ENCODE measurements around the gene NPY1R. TPM values are rescaled to one million over a fixed set of nuclear protein-coding genes. Genes with fewer than 3 reads are reported as not detected.

NPY1R gene
- total and polyA plus RNA-seq, 4 donors = 2.4 to 12.8 (median 6.2) TPM

DNA sequence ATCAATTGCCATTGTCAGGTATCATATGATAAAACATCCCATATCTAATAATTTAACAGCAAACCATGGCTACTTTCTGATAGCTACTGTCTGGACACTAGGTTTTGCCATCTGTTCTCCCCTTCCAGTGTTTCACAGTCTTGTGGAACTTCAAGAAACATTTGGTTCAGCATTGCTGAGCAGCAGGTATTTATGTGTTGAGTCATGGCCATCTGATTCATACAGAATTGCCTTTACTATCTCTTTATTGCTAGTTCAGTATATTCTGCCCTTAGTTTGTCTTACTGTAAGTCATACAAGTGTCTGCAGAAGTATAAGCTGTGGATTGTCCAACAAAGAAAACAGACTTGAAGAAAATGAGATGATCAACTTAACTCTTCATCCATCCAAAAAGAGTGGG lies 18.3 kb upstream of the NPY1R start:
- Histone ChIP-seq H3K9ac (ENCODE audit: low read depth in 1 of 2, low read length in 2 of 2) (no peak overlapping the region), H3K9me3 (ENCODE audit: control insufficient read depth in 4 of 4, low read length in 3 of 4) (no peaks in the 10 kb centered on the region), H3K27me3 (ENCODE audit: control insufficient read depth in 4 of 4, insufficient read depth in 4 of 4, low read length in 3 of 4) (peaks cover 0 to 4% (median 0%) of the 10 kb centered on the region in 4 donors), H3K36me3 (ENCODE audit: control insufficient read depth in 4 of 4, insufficient read depth in 3 of 4, low read depth in 1 of 4, low read length in 3 of 4) (no peaks in the 10 kb centered on the region), H3K4me1 (ENCODE audit: control insufficient read depth in 4 of 4, insufficient read depth in 4 of 4, low read length in 3 of 4) (no peaks in the 10 kb centered on the region), H3K27ac (ENCODE audit: low read depth in 1 of 2, low read length in 2 of 2) (no peak overlapping the region), H3K4me3 (ENCODE audit: low read depth in 1 of 3, low read length in 3 of 3) (no peak overlapping the region)
- no peak for TF ChIP-seq GABPA (IDR thresholded peaks at IDR 0.05 in 1 of 2, conservative IDR thresholded peaks at IDR 0.05 in 1 of 2)
- DNase-seq (ENCODE audit: low spot score) = no peak

- Histone ChIP-seq H3K4me3 (ENCODE audit: low read depth in 1 of 3, low read length in 3 of 3) (peak overlapping the region in 2 of 3 donors; percentile 31 to 48), H3K9me3 (ENCODE audit: control insufficient read depth in 4 of 4, low read length in 3 of 4) (no peaks in the 10 kb centered on the region), H3K36me3 (ENCODE audit: control insufficient read depth in 4 of 4, insufficient read depth in 3 of 4, low read depth in 1 of 4, low read length in 3 of 4) (no peaks in the 10 kb centered on the region), H3K27ac (ENCODE audit: low read depth in 1 of 2, low read length in 2 of 2) (peak overlapping the region; percentile 1 to 54), H3K27me3 (ENCODE audit: control insufficient read depth in 4 of 4, insufficient read depth in 4 of 4, low read length in 3 of 4) (peaks cover 0 to 14% (median 8%) of the 10 kb centered on the region in 4 donors), H3K4me1 (ENCODE audit: control insufficient read depth in 4 of 4, insufficient read depth in 4 of 4, low read length in 3 of 4) (peaks cover 5 to 13% (median 10%) of the 10 kb centered on the region in 4 donors), H3K9ac (ENCODE audit: low read depth in 1 of 2, low read length in 2 of 2) (no peak overlapping the region)
- DNase-seq (ENCODE audit: low spot score) = no peak
- WGBS = 4% methylated on average over 50 of the region's 50 CpGs
- no peak for TF ChIP-seq HNF4A (conservative IDR thresholded peaks at IDR 0.05)
- no peak for TF ChIP-seq MAX (IDR thresholded peaks at IDR 0.05)
- no peak for TF ChIP-seq TAF1 (conservative IDR thresholded peaks at IDR 0.05)
- no peak for TF ChIP-seq RXRA (IDR thresholded peaks at IDR 0.05)
- no peak for TF ChIP-seq EGR1 (IDR thresholded peaks at IDR 0.05; ENCODE audit: low read depth in 2 of 2)
- TF ChIP-seq SP1 (IDR thresholded peaks at IDR 0.05) = no peak
- no peak for TF ChIP-seq CTCF (IDR thresholded peaks at IDR 0.05; ENCODE audit: low read depth, low read length, missing input control)
- TF ChIP-seq FOXA2 (IDR thresholded peaks at IDR 0.05) = no peak
- no peak for TF ChIP-seq NR2F2 (IDR thresholded peaks at IDR 0.05)
- no peak for TF ChIP-seq ATF3 (IDR thresholded peaks at IDR 0.05)
- TF ChIP-seq YY1 (IDR thresholded peaks at IDR 0.05) = no peak
These were observed 12.0 kb upstream of the NPY1R start for GRCh38 chr4:163344147-163345125.

- DNase-seq (ENCODE audit: low spot score) = no peak
- H3K9ac ChIP-seq (ENCODE audit: low read depth in 1 of 2, low read length in 2 of 2) = no peak within 1 kb of the TSS
- peaks cover 5 to 13% (median 10%) of the 10 kb centered on the region in 4 donors for H3K4me1 ChIP-seq (ENCODE audit: control insufficient read depth in 4 of 4, insufficient read depth in 4 of 4, low read length in 3 of 4)
- H3K9me3 ChIP-seq (ENCODE audit: control insufficient read depth in 4 of 4, low read length in 3 of 4) = no peaks in the 10 kb centered on the region
- H3K4me3 ChIP-seq (ENCODE audit: low read depth in 1 of 3, low read length in 3 of 3) = peak within 1 kb of the TSS in 2 of 3 donors; percentile 31 to 48
- peak within 1 kb of the TSS; percentile 1 to 54 for H3K27ac ChIP-seq (ENCODE audit: low read depth in 1 of 2, low read length in 2 of 2)
- no peak for TF ChIP-seq CTCF (IDR thresholded peaks at IDR 0.05; ENCODE audit: low read depth, low read length, missing input control)
- WGBS = 3% methylated on average over 55 of the region's 55 CpGs
- no peaks in the 10 kb centered on the region for H3K36me3 ChIP-seq (ENCODE audit: control insufficient read depth in 4 of 4, insufficient read depth in 3 of 4, low read depth in 1 of 4, low read length in 3 of 4)
- peaks cover 0 to 17% (median 8%) of the 10 kb centered on the region in 4 donors for H3K27me3 ChIP-seq (ENCODE audit: control insufficient read depth in 4 of 4, insufficient read depth in 4 of 4, low read length in 3 of 4)
These were observed 11.3 kb upstream of the NPY1R start, which contains the start of gene NPY5R for GRCh38 chr4:163343604-163344146. Gene NPY5R, plus strand, starts transcription at chr4:163343892. Its CDS starts 6,382 bp downstream, at chr4:163350274.

All from liver (tissue), 9 donors.